ENCODE results near the gene CCDC169.

CCDC169 gene

GRCh38 chr13:36297366-36298338 is at the start of gene CCDC169:
CCDC169 (minus strand) TSS chr13:36297814; CDS start chr13:36297719, 95 bp downstream.
- no peak for DNase-seq (ENCODE audit: low read depth, low spot score)
- Histone ChIP-seq H3K36me3 (ENCODE audit: insufficient read depth, low read length) (peaks cover 43% of the 10 kb centered on the region), H3K9me3 (ENCODE audit: low read depth, low read length) (peaks cover 3% of the 10 kb centered on the region; the same call in 1 of the 2 replicates), H3K27ac (peak within 1 kb of the TSS; percentile 76), H3K4me3 (peak within 1 kb of the TSS; percentile 86), H3K9ac (ENCODE audit: insufficient read length) (peak within 1 kb of the TSS; percentile 87)
- TF ChIP-seq EZH2 (IDR thresholded peaks at IDR 0.05) = no peak
- TF ChIP-seq POLR2AphosphoS5 (IDR thresholded peaks at IDR 0.05; ENCODE audit: borderline replicate concordance, low read depth, low read length) = peak; percentile 95
- TF ChIP-seq FOXP2 (optimal IDR thresholded peaks at IDR 0.05; ENCODE audit: control extremely low read depth, extremely low read length, insufficient read depth) = peak; percentile 53

- peak within 1 kb of the TSS; percentile 99 for H3K4me3 ChIP-seq
- TF ChIP-seq EZH2 (IDR thresholded peaks at IDR 0.05) (no peak), FOXP2 (optimal IDR thresholded peaks at IDR 0.05; ENCODE audit: control extremely low read depth, extremely low read length, insufficient read depth) (peak; percentile 84), POLR2AphosphoS5 (IDR thresholded peaks at IDR 0.05; ENCODE audit: borderline replicate concordance, low read depth, low read length) (peak; percentile 81)
- H3K9ac ChIP-seq (ENCODE audit: insufficient read length) = peak within 1 kb of the TSS; percentile 95
- no peaks in the 10 kb centered on the region for H3K9me3 ChIP-seq (ENCODE audit: low read depth, low read length)
- H3K36me3 ChIP-seq (ENCODE audit: insufficient read depth, low read length) = peaks cover 25% of the 10 kb centered on the region
- DNase-seq (ENCODE audit: low read depth, low spot score) = peak; percentile 96
- H3K27ac ChIP-seq = peak within 1 kb of the TSS; percentile 98
Observed at GRCh38 chr13:36346222-36347083, 48.8 kb upstream of the CCDC169 start, which contains the start of gene SPART. SPART (minus strand) TSS chr13:36346394; CDS start chr13:36335830, 10,564 bp downstream.

GRCh38 chr13:36345438-36346221 is 48.0 kb upstream of the CCDC169 start:
- Histone ChIP-seq H3K9me3 (ENCODE audit: low read depth, low read length) (no peaks in the 10 kb centered on the region), H3K9ac (ENCODE audit: insufficient read length) (peak overlapping the region; percentile 95), H3K36me3 (ENCODE audit: insufficient read depth, low read length) (peaks cover 30% of the 10 kb centered on the region), H3K4me3 (peak overlapping the region; percentile 99), H3K27ac (peak overlapping the region; percentile 98)
- TF ChIP-seq FOXP2 (optimal IDR thresholded peaks at IDR 0.05; ENCODE audit: control extremely low read depth, extremely low read length, insufficient read depth) = no peak
- peak; percentile 77 for TF ChIP-seq POLR2AphosphoS5 (IDR thresholded peaks at IDR 0.05; ENCODE audit: borderline replicate concordance, low read depth, low read length)
- no peak for TF ChIP-seq EZH2 (IDR thresholded peaks at IDR 0.05)
- DNase-seq (ENCODE audit: low read depth, low spot score) = peak; percentile 81

GRCh38 chr13:36344886-36345437 is 47.3 kb upstream of the CCDC169 start:
- TF ChIP-seq EZH2 (IDR thresholded peaks at IDR 0.05) (no peak), POLR2AphosphoS5 (IDR thresholded peaks at IDR 0.05; ENCODE audit: borderline replicate concordance, low read depth, low read length) (no peak), FOXP2 (optimal IDR thresholded peaks at IDR 0.05; ENCODE audit: control extremely low read depth, extremely low read length, insufficient read depth) (no peak)
- peak overlapping the region; percentile 99 for H3K4me3 ChIP-seq
- H3K9me3 ChIP-seq (ENCODE audit: low read depth, low read length) = no peaks in the 10 kb centered on the region
- peak overlapping the region; percentile 95 for H3K9ac ChIP-seq (ENCODE audit: insufficient read length)
- H3K27ac ChIP-seq = peak overlapping the region; percentile 98
- peaks cover 33% of the 10 kb centered on the region for H3K36me3 ChIP-seq (ENCODE audit: insufficient read depth, low read length)
- no peak for DNase-seq (ENCODE audit: low read depth, low spot score)

- Histone ChIP-seq H3K27ac (peak overlapping the region; percentile 98), H3K36me3 (ENCODE audit: insufficient read depth, low read length) (peaks cover 37% of the 10 kb centered on the region), H3K9me3 (ENCODE audit: low read depth, low read length) (no peaks in the 10 kb centered on the region), H3K9ac (ENCODE audit: insufficient read length) (peak overlapping the region; percentile 95), H3K4me3 (peak overlapping the region; percentile 99)
- no peak for TF ChIP-seq EZH2 (IDR thresholded peaks at IDR 0.05)
- TF ChIP-seq POLR2AphosphoS5 (IDR thresholded peaks at IDR 0.05; ENCODE audit: borderline replicate concordance, low read depth, low read length) = no peak
- TF ChIP-seq FOXP2 (optimal IDR thresholded peaks at IDR 0.05; ENCODE audit: control extremely low read depth, extremely low read length, insufficient read depth) = no peak
- DNase-seq (ENCODE audit: low read depth, low spot score) = no peak
Observed at GRCh38 chr13:36344173-36344572, 46.6 kb upstream of the CCDC169 start.

- peak overlapping the region; percentile 95 for H3K9ac ChIP-seq (ENCODE audit: insufficient read length)
Observed at GRCh38 chr13:36343766-36344165, 46.2 kb upstream of the CCDC169 start.

GRCh38 chr13:36342715-36343114 is 45.1 kb upstream of the CCDC169 start:
- DNase-seq (ENCODE audit: low read depth, low spot score) = no peak
- H3K36me3 ChIP-seq (ENCODE audit: insufficient read depth, low read length) = peaks cover 52% of the 10 kb centered on the region
- H3K4me3 ChIP-seq = peak overlapping the region; percentile 99
- no peak for TF ChIP-seq POLR2AphosphoS5 (IDR thresholded peaks at IDR 0.05; ENCODE audit: borderline replicate concordance, low read depth, low read length)
- TF ChIP-seq EZH2 (IDR thresholded peaks at IDR 0.05) = no peak
- no peak for TF ChIP-seq FOXP2 (optimal IDR thresholded peaks at IDR 0.05; ENCODE audit: control extremely low read depth, extremely low read length, insufficient read depth)
- no peak overlapping the region for H3K27ac ChIP-seq
- no peaks in the 10 kb centered on the region for H3K9me3 ChIP-seq (ENCODE audit: low read depth, low read length)
- H3K9ac ChIP-seq (ENCODE audit: insufficient read length) = peak overlapping the region; percentile 95

More at GRCh38 chr13:36343766-36344165, 46.2 kb upstream of the CCDC169 start:
- peaks cover 41% of the 10 kb centered on the region for H3K36me3 ChIP-seq (ENCODE audit: insufficient read depth, low read length)
- no peak for DNase-seq (ENCODE audit: low read depth, low spot score)
- no peaks in the 10 kb centered on the region for H3K9me3 ChIP-seq (ENCODE audit: low read depth, low read length)
- TF ChIP-seq EZH2 (IDR thresholded peaks at IDR 0.05) (no peak), FOXP2 (optimal IDR thresholded peaks at IDR 0.05; ENCODE audit: control extremely low read depth, extremely low read length, insufficient read depth) (no peak), POLR2AphosphoS5 (IDR thresholded peaks at IDR 0.05; ENCODE audit: borderline replicate concordance, low read depth, low read length) (no peak)
- H3K27ac ChIP-seq = peak overlapping the region; percentile 98
- peak overlapping the region; percentile 99 for H3K4me3 ChIP-seq
